ENCODE measurements around the gene GORASP2.
"Not testable (repeated sequence)": the region's sequence is repeated elsewhere in the genome, so short reads cannot be mapped to it uniquely, and the experiment has no call there.

GORASP2 gene

GRCh38 chr2:170928824-170929685 is at the start of gene GORASP2:
Gene GORASP2 (plus strand): TSS chr2:170929253. CDS start chr2:170929341, 88 bp downstream.
- peak; percentile 99 for DNase-seq (ENCODE audit: low spot score)

- DNase-seq (ENCODE audit: low spot score), result no peak
These were observed 47.2 kb upstream of the GORASP2 start for GRCh38 chr2:170881840-170882239.

- DNase-seq (ENCODE audit: low spot score), result no peak
These were observed 46.3 kb upstream of the GORASP2 start for GRCh38 chr2:170882758-170883157.

GRCh38 chr2:170883683-170884082 is 45.4 kb upstream of the GORASP2 start:
- DNase-seq (ENCODE audit: low spot score), result no peak

GRCh38 chr2:170885130-170885791 is 43.8 kb upstream of the GORASP2 start:
- DNase-seq (ENCODE audit: low spot score), result no peak

- DNase-seq (ENCODE audit: low spot score), result no peak
These were observed 42.7 kb upstream of the GORASP2 start for GRCh38 chr2:170886386-170886785.

- no peak for DNase-seq (ENCODE audit: low spot score)
These were observed 41.6 kb upstream of the GORASP2 start for GRCh38 chr2:170887496-170887895.

GRCh38 chr2:170887896-170888295 is 41.2 kb upstream of the GORASP2 start:
- DNase-seq (ENCODE audit: low spot score), result no peak

- no peak for DNase-seq (ENCODE audit: low spot score)
These were observed 37.2 kb upstream of the GORASP2 start for GRCh38 chr2:170891893-170892292.

GRCh38 chr2:170892391-170892951 is 36.6 kb upstream of the GORASP2 start:
- DNase-seq (ENCODE audit: low spot score), result no peak

- no peak for DNase-seq (ENCODE audit: low spot score)
These were observed 33.9 kb upstream of the GORASP2 start for GRCh38 chr2:170895023-170895757.

GRCh38 chr2:170896622-170897021 is 32.4 kb upstream of the GORASP2 start:
- DNase-seq (ENCODE audit: low spot score), result no peak

GRCh38 chr2:170897108-170897507 is 31.9 kb upstream of the GORASP2 start:
- no peak for DNase-seq (ENCODE audit: low spot score)

GRCh38 chr2:170905864-170906263 is 23.2 kb upstream of the GORASP2 start:
- no peak for DNase-seq (ENCODE audit: low spot score)

- DNase-seq (ENCODE audit: low spot score), result no peak
These were observed 17.7 kb upstream of the GORASP2 start for GRCh38 chr2:170911314-170911889.

- DNase-seq (ENCODE audit: low spot score), result not testable (repeated sequence)
These were observed 13.9 kb upstream of the GORASP2 start for GRCh38 chr2:170914994-170915666.

- no peak for DNase-seq (ENCODE audit: low spot score)
These were observed 11.7 kb upstream of the GORASP2 start for GRCh38 chr2:170917219-170917913.

GRCh38 chr2:170917957-170918356 is 11.1 kb upstream of the GORASP2 start:
- no peak for DNase-seq (ENCODE audit: low spot score)

- DNase-seq (ENCODE audit: low spot score), result not testable (repeated sequence)
These were observed 7.2 kb upstream of the GORASP2 start for GRCh38 chr2:170921873-170922272.

GRCh38 chr2:170922634-170923494 is 6.2 kb upstream of the GORASP2 start:
- DNase-seq (ENCODE audit: low spot score), result no peak
